Measurements from ENCODE around the gene DPM2. TPM values are rescaled to one million over a fixed set of nuclear protein-coding genes. Genes with fewer than 3 reads are reported as not detected.

The DPM2 gene
- polyA plus RNA-seq, 6 donors from 2014 or later: 46.3 to 78.7 (median 54.2) TPM

DNA sequence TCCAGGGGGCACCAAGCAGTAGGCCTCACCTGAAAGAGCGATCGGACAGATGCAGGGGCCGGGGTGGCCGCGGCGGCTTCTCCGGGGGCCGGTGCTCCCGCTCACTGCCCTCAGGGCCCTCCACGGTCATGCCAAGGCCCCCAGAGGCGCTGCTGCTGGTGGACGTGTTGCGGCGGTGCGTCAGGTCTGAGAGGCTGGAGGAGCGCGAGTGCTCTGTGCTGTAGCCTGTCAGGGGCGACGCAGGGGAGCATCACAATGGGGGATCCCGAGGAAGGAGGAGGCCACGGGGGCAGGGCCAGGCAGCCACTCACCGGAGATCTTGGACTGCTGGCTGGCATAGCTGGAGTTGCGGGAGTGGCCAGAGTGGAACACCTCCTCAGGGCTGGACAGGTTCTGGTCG lies 7.7 kb upstream of the DPM2 start:
- Mint-ChIP-seq H3K9me3 (no peaks in the 10 kb centered on the region), H3K4me1 (peaks cover 23 to 32% (median 27%) of the 10 kb centered on the region in 3 donors), H3K4me3 (no peak overlapping the region), H3K36me3 (no peaks in the 10 kb centered on the region), H3K27me3 (no peaks in the 10 kb centered on the region), H3K27ac (peak overlapping the region in 3 of 6 donors; percentile 37 to 58 (median 56))
- DNase-seq: no peak
- ATAC-seq (ENCODE audit: low read depth in 2 of 2): no peak

DNA sequence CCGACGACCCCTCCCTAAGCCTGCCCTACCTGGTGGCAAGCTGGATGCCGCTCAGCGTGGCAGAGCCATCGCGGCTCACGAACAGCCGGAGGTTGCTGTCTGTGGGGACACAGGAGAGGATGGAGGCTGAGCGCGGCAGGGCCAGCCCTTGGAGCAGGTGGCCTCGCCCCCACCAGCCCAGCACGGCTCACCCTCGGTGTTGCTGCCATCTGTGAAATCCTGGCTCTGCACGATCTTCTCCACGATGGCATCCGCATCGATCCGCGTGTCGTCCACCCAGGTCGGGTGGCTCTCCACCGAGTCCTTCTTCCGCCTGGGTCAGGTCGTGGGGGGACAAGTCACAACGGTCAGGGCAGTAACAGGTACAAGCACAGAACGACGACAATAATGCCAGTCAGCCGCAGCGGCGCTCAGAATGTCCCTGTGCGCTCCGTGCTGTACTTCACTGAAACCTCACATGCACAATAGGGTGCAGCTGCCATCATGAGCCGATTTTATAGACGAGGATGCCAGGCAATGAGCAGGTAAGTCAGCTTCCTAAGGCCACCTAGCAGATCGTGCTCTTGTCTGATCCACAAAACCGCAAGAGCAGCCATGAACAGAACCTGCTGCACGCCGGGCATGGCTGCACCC lies 7.0 kb upstream of the DPM2 start:
- ATAC-seq (ENCODE audit: low read depth in 2 of 2) (no peak), DNase-seq (no peak)
- no peak overlapping the region for H3K4me3 Mint-ChIP-seq
- peaks cover 20 to 29% (median 25%) of the 10 kb centered on the region in 3 donors for H3K4me1 Mint-ChIP-seq
- H3K36me3 Mint-ChIP-seq: no peaks in the 10 kb centered on the region
- no peaks in the 10 kb centered on the region for H3K9me3 Mint-ChIP-seq
- H3K27me3 Mint-ChIP-seq: no peaks in the 10 kb centered on the region
- peak overlapping the region in 3 of 6 donors; percentile 44 to 59 (median 56) for H3K27ac Mint-ChIP-seq

- Mint-ChIP-seq H3K27me3 (no peaks in the 10 kb centered on the region), H3K9me3 (no peaks in the 10 kb centered on the region), H3K4me3 (peak overlapping the region in 3 of 8 donors; percentile 17 to 82 (median 22)), H3K4me1 (peaks cover 19 to 33% (median 23%) of the 10 kb centered on the region in 3 donors), H3K36me3 (no peaks in the 10 kb centered on the region), H3K27ac (peak overlapping the region; percentile 34 to 95 (median 90))
- peak; percentile 73 for DNase-seq
- ATAC-seq (ENCODE audit: low read depth in 2 of 2): peak; percentile 76 to 83
Observed at GRCh38 chr9:127943731-127944144, 6.1 kb upstream of the DPM2 start.

- Mint-ChIP-seq H3K4me1 (peaks cover 17 to 33% (median 17%) of the 10 kb centered on the region in 3 donors), H3K9me3 (no peaks in the 10 kb centered on the region), H3K27me3 (no peaks in the 10 kb centered on the region), H3K27ac (peak overlapping the region; percentile 6 to 92 (median 89)), H3K36me3 (no peaks in the 10 kb centered on the region), H3K4me3 (peak overlapping the region in 4 of 8 donors; percentile 17 to 64 (median 34))
- peak in 1 of 2 donors; percentile 1 for ATAC-seq (ENCODE audit: low read depth in 2 of 2)
- no peak for DNase-seq
Observed at GRCh38 chr9:127943011-127943662, 5.5 kb upstream of the DPM2 start.

- Mint-ChIP-seq H3K4me3 (peak overlapping the region in 2 of 8 donors; percentile 32 to 52), H3K36me3 (no peaks in the 10 kb centered on the region), H3K9me3 (no peaks in the 10 kb centered on the region), H3K27me3 (no peaks in the 10 kb centered on the region), H3K4me1 (peaks cover 22 to 39% (median 22%) of the 10 kb centered on the region in 3 donors), H3K27ac (peak overlapping the region; percentile 6 to 92 (median 88))
- ATAC-seq (ENCODE audit: low read depth in 2 of 2): peak; percentile 49 to 59
- DNase-seq: peak; percentile 62
Observed at GRCh38 chr9:127942216-127943010, 4.8 kb upstream of the DPM2 start.

DNA sequence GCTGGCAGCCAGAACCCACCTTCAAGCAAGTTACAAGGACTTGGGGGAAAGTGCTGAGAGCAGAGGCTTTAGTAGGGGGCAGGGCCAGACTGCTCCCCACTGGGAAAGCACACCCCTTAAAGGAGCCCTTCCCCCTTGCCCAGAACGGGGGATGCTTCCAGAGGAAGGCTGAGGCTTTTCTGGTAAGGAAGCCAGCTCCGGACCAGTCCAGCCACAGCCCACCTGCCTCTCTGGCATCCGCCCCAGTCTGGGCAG lies 4.2 kb upstream of the DPM2 start:
- Mint-ChIP-seq H3K4me1 (peaks cover 27 to 44% (median 28%) of the 10 kb centered on the region in 3 donors), H3K4me3 (peak overlapping the region in 1 of 8 donors; percentile 52), H3K36me3 (no peaks in the 10 kb centered on the region), H3K9me3 (no peaks in the 10 kb centered on the region), H3K27me3 (no peaks in the 10 kb centered on the region), H3K27ac (peak overlapping the region in 2 of 6 donors; percentile 74 to 82)
- ATAC-seq (ENCODE audit: low read depth in 2 of 2) (no peak), DNase-seq (no peak)

GRCh38 chr9:127941062-127941960 lies 3.7 kb upstream of the DPM2 start:
- Mint-ChIP-seq H3K27me3 (no peaks in the 10 kb centered on the region), H3K9me3 (no peaks in the 10 kb centered on the region), H3K4me1 (peaks cover 32 to 50% (median 32%) of the 10 kb centered on the region in 3 donors), H3K27ac (peak overlapping the region in 1 of 6 donors; percentile 82), H3K36me3 (no peaks in the 10 kb centered on the region), H3K4me3 (peak overlapping the region in 3 of 8 donors; percentile 68 to 79 (median 69))
- DNase-seq (no peak), ATAC-seq (ENCODE audit: low read depth in 2 of 2) (no peak)

DNA sequence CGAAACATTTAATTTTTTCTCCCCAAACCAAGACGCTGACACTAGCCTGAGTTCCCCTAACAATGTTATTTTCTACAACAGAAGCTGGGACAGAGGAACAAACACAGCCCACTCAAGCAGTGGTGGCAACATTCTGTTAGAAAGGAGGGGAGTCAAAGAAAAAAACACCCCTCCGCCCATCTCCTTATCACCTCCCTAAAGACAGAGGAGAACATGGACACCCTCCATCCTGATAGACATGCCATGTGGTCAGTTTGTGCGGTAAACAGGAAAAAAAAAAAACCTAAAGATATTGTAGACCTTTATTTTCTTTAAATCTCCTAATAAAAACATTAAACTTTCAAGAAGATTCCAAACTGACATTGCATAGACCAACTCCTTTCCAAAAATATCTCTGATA lies 2.9 kb upstream of the DPM2 start:
- no peaks in the 10 kb centered on the region for H3K36me3 Mint-ChIP-seq
- DNase-seq (no peak), ATAC-seq (ENCODE audit: low read depth in 2 of 2) (no peak)
- H3K27me3 Mint-ChIP-seq: no peaks in the 10 kb centered on the region
- H3K9me3 Mint-ChIP-seq: no peaks in the 10 kb centered on the region
- H3K27ac Mint-ChIP-seq: no peak overlapping the region
- peaks cover 40 to 57% (median 40%) of the 10 kb centered on the region in 3 donors for H3K4me1 Mint-ChIP-seq
- peak overlapping the region in 4 of 8 donors; percentile 34 to 79 (median 68) for H3K4me3 Mint-ChIP-seq

GRCh38 chr9:127938298-127938690 lies 640 bp upstream of the DPM2 start:
- no peak for DNase-seq
- Mint-ChIP-seq H3K4me3 (peak overlapping the region; percentile 37 to 95 (median 72)), H3K27ac (peak overlapping the region in 4 of 6 donors; percentile 37 to 91 (median 80)), H3K9me3 (no peaks in the 10 kb centered on the region), H3K36me3 (peaks cover 0 to 6% of the 10 kb centered on the region in 2 donors), H3K27me3 (no peaks in the 10 kb centered on the region), H3K4me1 (peaks cover 41 to 51% (median 44%) of the 10 kb centered on the region in 3 donors)
- no peak for ATAC-seq (ENCODE audit: low read depth in 2 of 2)

DNA sequence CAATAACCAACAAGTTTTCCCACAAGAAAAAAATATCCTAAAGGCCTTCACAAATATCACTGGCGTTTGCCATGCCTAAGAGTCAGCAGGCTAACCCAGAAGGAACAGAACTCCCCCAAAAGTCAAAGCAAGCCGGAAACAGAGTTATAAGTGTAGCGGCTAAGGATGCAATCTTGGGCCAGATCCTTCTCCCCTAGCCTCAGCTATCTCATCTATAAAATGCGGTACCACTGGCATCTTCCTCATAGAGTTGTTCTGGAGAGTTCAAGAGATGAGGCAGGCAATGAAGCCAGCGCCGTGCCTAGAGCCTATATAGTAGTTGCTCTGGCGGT lies 632 bp downstream of the DPM2 start:
- H3K27ac Mint-ChIP-seq: peak overlapping the region; percentile 87 to 99 (median 98)
- no peaks in the 10 kb centered on the region for H3K27me3 Mint-ChIP-seq
- peaks cover 36 to 44% (median 39%) of the 10 kb centered on the region in 3 donors for H3K4me1 Mint-ChIP-seq

GRCh38 chr9:127936347-127936852 lies 1.3 kb downstream of the DPM2 start:
- ATAC-seq (ENCODE audit: low read depth in 2 of 2): no peak
- peak overlapping the region in 4 of 6 donors; percentile 54 to 87 (median 66) for H3K27ac Mint-ChIP-seq
- peaks cover 40 to 47% (median 42%) of the 10 kb centered on the region in 3 donors for H3K4me1 Mint-ChIP-seq
- H3K9me3 Mint-ChIP-seq: no peaks in the 10 kb centered on the region
- H3K27me3 Mint-ChIP-seq: peaks cover 0 to 2% (median 0%) of the 10 kb centered on the region in 3 donors
- H3K4me3 Mint-ChIP-seq: peak overlapping the region; percentile 73 to 98 (median 96)
- no peak for DNase-seq
- peaks cover 0 to 6% of the 10 kb centered on the region in 2 donors for H3K36me3 Mint-ChIP-seq

More for the DNA sequence above, 632 bp downstream of the DPM2 start:
- ATAC-seq (ENCODE audit: low read depth in 2 of 2) (peak in 1 of 2 donors; percentile 19), DNase-seq (no peak)
- H3K4me3 Mint-ChIP-seq: peak overlapping the region; percentile 85 to 99 (median 96)
- peaks cover 0 to 6% of the 10 kb centered on the region in 2 donors for H3K36me3 Mint-ChIP-seq
- no peaks in the 10 kb centered on the region for H3K9me3 Mint-ChIP-seq

DNA sequence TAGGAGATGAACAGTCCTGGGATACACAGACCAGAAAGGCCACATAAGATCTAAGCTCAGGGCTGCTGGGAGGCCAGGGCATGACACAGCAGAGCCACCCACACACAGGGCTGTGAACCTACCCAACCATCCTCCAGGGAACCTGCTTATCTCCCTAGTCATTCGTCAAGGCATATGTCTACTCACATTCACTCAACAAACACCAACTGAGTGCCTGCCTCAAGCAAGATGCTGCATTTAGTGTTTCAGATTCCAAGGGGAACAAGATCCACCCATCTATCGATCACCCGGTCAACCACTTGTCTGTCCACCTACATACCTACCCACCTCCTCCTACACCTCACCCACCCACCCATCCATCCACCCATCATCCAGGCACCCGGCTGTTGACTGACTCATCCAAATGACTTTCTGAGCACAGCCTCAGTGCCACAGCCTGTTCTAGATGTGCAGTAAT lies 1.9 kb downstream of the DPM2 start:
- peaks cover 0 to 6% of the 10 kb centered on the region in 2 donors for H3K36me3 Mint-ChIP-seq
- no peaks in the 10 kb centered on the region for H3K9me3 Mint-ChIP-seq
- H3K4me3 Mint-ChIP-seq: peak overlapping the region; percentile 73 to 98 (median 88)
- peaks cover 0 to 4% (median 0%) of the 10 kb centered on the region in 3 donors for H3K27me3 Mint-ChIP-seq
- DNase-seq: no peak
- peaks cover 45 to 52% (median 47%) of the 10 kb centered on the region in 3 donors for H3K4me1 Mint-ChIP-seq
- H3K27ac Mint-ChIP-seq: peak overlapping the region in 3 of 6 donors; percentile 49 to 87 (median 87)
- ATAC-seq (ENCODE audit: low read depth in 2 of 2): no peak

Data from naive B cell (primary cell).